Natural killer cell (primary cell): Measurements from ENCODE around the gene C4orf50. TPM values are rescaled to one million over a fixed set of nuclear protein-coding genes. Genes with fewer than 3 reads are reported as not detected.

ENCODE experiments used
- ATAC-seq, 3 donors: fragments of 150-1000 bp in 2 of 3; fragments of 200-7000 bp in 1 of 3; cut with Tn5 transposase; 1 replicate in 1 of 3; 2 replicates in 2 of 3; pipeline ENCODE4 v1.10.0; 2021; ENCODE audit warnings: mild to moderate bottlenecking in 2 of 3, moderate library complexity in 2 of 3
- DNase-seq, 2 donors: peaks; one replicate each; pipeline versions ENCODE4 v3.0.0 to v3.0.0-alpha.2; 2013 to 2021; ENCODE audit warnings: mixed read lengths in 1 of 2
- H3K27ac ChIP-seq: one replicate; pipeline ENCODE4 v1.5.1; 2013; ENCODE audit warnings: mild to moderate bottlenecking, low read length
- H3K27me3 ChIP-seq: one replicate; pipeline ENCODE4 v1.6.1; 2013; ENCODE audit warnings: low read length; ENCODE audit not compliant: control insufficient read depth, insufficient read depth
- H3K36me3 ChIP-seq: one replicate; pipeline ENCODE4 v1.6.1; 2013; ENCODE audit warnings: low read length; ENCODE audit not compliant: control insufficient read depth, insufficient read depth
- H3K4me1 ChIP-seq: one replicate; pipeline ENCODE4 v1.6.1; 2013; ENCODE audit warnings: low read length; ENCODE audit not compliant: control insufficient read depth, insufficient read depth
- H3K4me3 ChIP-seq: one replicate; pipeline ENCODE4 v1.5.1; 2013; ENCODE audit warnings: low read length
- H3K9me3 ChIP-seq: one replicate; pipeline ENCODE4 v1.6.1; 2013; ENCODE audit warnings: low read length; ENCODE audit not compliant: control insufficient read depth, insufficient read depth
- H3K27ac Mint-ChIP-seq, 2 donors: one replicate each; pipeline ENCODE4 v1.8.0; 2022; ENCODE audit warnings: mild to moderate bottlenecking in 2 of 2, mixed read lengths in 2 of 2, moderate library complexity in 1 of 2
- H3K27me3 Mint-ChIP-seq, 2 donors: one replicate each; pipeline ENCODE4 v1.8.0; 2022; ENCODE audit warnings: low read depth in 2 of 2, mixed read lengths in 2 of 2
- H3K36me3 Mint-ChIP-seq: one replicate; pipeline ENCODE4 v1.8.0; 2022; ENCODE audit warnings: mixed read lengths
- H3K4me1 Mint-ChIP-seq, 2 donors: one replicate each; pipeline ENCODE4 v1.8.0; 2022; ENCODE audit warnings: mixed read lengths in 2 of 2
- H3K4me3 Mint-ChIP-seq: one replicate; pipeline ENCODE4 v1.8.0; 2022; ENCODE audit warnings: mild to moderate bottlenecking, moderate library complexity, mixed read lengths
- H3K9me3 Mint-ChIP-seq, 2 donors: one replicate each; pipeline ENCODE4 v1.8.0; 2022; ENCODE audit warnings: mixed read lengths in 2 of 2
- CTCF ChIP-seq: fragments of 200-600 bp; IDR thresholded peaks from one replicate; pipeline ENCODE4 v1.8.0; 2022; ENCODE audit warnings: antibody characterized with exemption
- WGBS: methylation state at CpG from one replicate; pipeline ENCODE4 v1.1.7; 2013; ENCODE audit warnings: missing lambda C conversion rate; ENCODE audit not compliant: insufficient coverage; 5-methylcytosine and 5-hydroxymethylcytosine counted together
- intact Hi-C: fragments of 100-400 bp; cut with micrococcal nuclease; formaldehyde crosslinking; loops from one replicate; pipeline ENCODE4 v1.14.2; 2022
- total RNA-seq, 4 donors: library from RNA; stranded (reverse); fragments of 120-200 nt in 1 of 4; gene quantifications; one replicate each; pipeline versions ENCODE4 v1.2.3 to v1.2.4, GENCODE V29; 2013 to 2022

Gene C4orf50
- total RNA-seq, 3 donors from 2014 or later (not counting 1 experiment from before 2014, with no cell fraction given) = 0.63 to 2.7 (median 1.8) TPM

- no peaks in the 10 kb centered on the region for H3K4me1 Mint-ChIP-seq
- no peak overlapping the region for H3K4me3 Mint-ChIP-seq
- ATAC-seq = no peak
- H3K27me3 Mint-ChIP-seq = peaks cover 0 to 8% of the 10 kb centered on the region in 2 donors
- no peak for TF ChIP-seq CTCF
- no peaks in the 10 kb centered on the region for H3K9me3 ChIP-seq
- no peaks in the 10 kb centered on the region for H3K4me1 ChIP-seq
- intact Hi-C loops = no loop called here
- H3K27me3 ChIP-seq = no peaks in the 10 kb centered on the region
- no peak overlapping the region for H3K27ac ChIP-seq
- no peaks in the 10 kb centered on the region for H3K9me3 Mint-ChIP-seq
- H3K27ac Mint-ChIP-seq = no peak overlapping the region
- no peak overlapping the region for H3K4me3 ChIP-seq
- no peaks in the 10 kb centered on the region for H3K36me3 ChIP-seq
- DNase-seq = no peak
- H3K36me3 Mint-ChIP-seq = no peaks in the 10 kb centered on the region
- 84% methylated on average over 9 of the region's 9 CpGs for WGBS
Measured at GRCh38 chr4:5965225-5965624, 53.0 kb downstream of the C4orf50 start.

- Histone ChIP-seq H3K27ac (no peak overlapping the region), H3K9me3 (no peaks in the 10 kb centered on the region), H3K4me1 (no peaks in the 10 kb centered on the region), H3K36me3 (no peaks in the 10 kb centered on the region), H3K27me3 (no peaks in the 10 kb centered on the region), H3K4me3 (no peak overlapping the region)
- no peak overlapping the region for H3K27ac Mint-ChIP-seq
- DNase-seq (no peak), ATAC-seq (no peak)
- intact Hi-C loops = no loop called here
- no peak for TF ChIP-seq CTCF
- WGBS = 40% methylated on average over 5 of the region's 5 CpGs
- no peaks in the 10 kb centered on the region for H3K4me1 Mint-ChIP-seq
- H3K9me3 Mint-ChIP-seq = no peaks in the 10 kb centered on the region
- no peak overlapping the region for H3K4me3 Mint-ChIP-seq
- H3K27me3 Mint-ChIP-seq = peaks cover 0 to 8% of the 10 kb centered on the region in 2 donors
- no peaks in the 10 kb centered on the region for H3K36me3 Mint-ChIP-seq
Measured at GRCh38 chr4:5964030-5964429, 54.2 kb downstream of the C4orf50 start.

GRCh38 chr4:5963611-5964010 lies 54.6 kb downstream of the C4orf50 start:
- H3K27me3 ChIP-seq = no peaks in the 10 kb centered on the region
- H3K36me3 Mint-ChIP-seq = no peaks in the 10 kb centered on the region
- H3K4me3 Mint-ChIP-seq = no peak overlapping the region
- H3K4me1 ChIP-seq = no peaks in the 10 kb centered on the region
- DNase-seq = no peak
- no peaks in the 10 kb centered on the region for H3K9me3 ChIP-seq
- no peak overlapping the region for H3K27ac Mint-ChIP-seq
- 67% methylated on average over 2 of the region's 2 CpGs for WGBS
- no peak overlapping the region for H3K4me3 ChIP-seq
- H3K27ac ChIP-seq = no peak overlapping the region
- peaks cover 0 to 8% of the 10 kb centered on the region in 2 donors for H3K27me3 Mint-ChIP-seq
- H3K4me1 Mint-ChIP-seq = no peaks in the 10 kb centered on the region
- no peak for TF ChIP-seq CTCF
- no peak for ATAC-seq
- no peaks in the 10 kb centered on the region for H3K9me3 Mint-ChIP-seq
- intact Hi-C loops = no loop called here
- H3K36me3 ChIP-seq = no peaks in the 10 kb centered on the region

GRCh38 chr4:5962416-5962815 lies 55.8 kb downstream of the C4orf50 start:
- Mint-ChIP-seq H3K36me3 (no peaks in the 10 kb centered on the region), H3K27ac (no peak overlapping the region), H3K4me3 (no peak overlapping the region), H3K4me1 (no peaks in the 10 kb centered on the region), H3K27me3 (peaks cover 0 to 8% of the 10 kb centered on the region in 2 donors), H3K9me3 (no peaks in the 10 kb centered on the region)
- Histone ChIP-seq H3K4me1 (no peaks in the 10 kb centered on the region), H3K4me3 (no peak overlapping the region), H3K27me3 (no peaks in the 10 kb centered on the region), H3K36me3 (no peaks in the 10 kb centered on the region), H3K27ac (no peak overlapping the region), H3K9me3 (no peaks in the 10 kb centered on the region)
- TF ChIP-seq CTCF = no peak
- DNase-seq (no peak), ATAC-seq (no peak)
- intact Hi-C loops = no loop called here
- 74% methylated on average over 6 of the region's 6 CpGs for WGBS
